GM21360 (cell line): ENCODE data around the gene HMCES.
"Not testable (repeated sequence)": the region's sequence is repeated elsewhere in the genome, so short reads cannot be mapped to it uniquely, and the experiment has no call there.

Experiments
- ATAC-seq: cut with Tn5 transposase; IDR thresholded peaks from one replicate; pipeline ENCODE4 v1.9.1; 2021; ENCODE audit warnings: mild to moderate bottlenecking, moderate library complexity; ENCODE audit not compliant: unreplicated experiment

HMCES gene

GRCh38 chr3:129320261-129320660 lies 41.6 kb downstream of the HMCES start:
- no peak for ATAC-seq

GRCh38 chr3:129320825-129321487 lies 42.3 kb downstream of the HMCES start:
- ATAC-seq: no peak

- no peak for ATAC-seq
These were observed 43.2 kb downstream of the HMCES start for GRCh38 chr3:129321887-129322286.

DNA sequence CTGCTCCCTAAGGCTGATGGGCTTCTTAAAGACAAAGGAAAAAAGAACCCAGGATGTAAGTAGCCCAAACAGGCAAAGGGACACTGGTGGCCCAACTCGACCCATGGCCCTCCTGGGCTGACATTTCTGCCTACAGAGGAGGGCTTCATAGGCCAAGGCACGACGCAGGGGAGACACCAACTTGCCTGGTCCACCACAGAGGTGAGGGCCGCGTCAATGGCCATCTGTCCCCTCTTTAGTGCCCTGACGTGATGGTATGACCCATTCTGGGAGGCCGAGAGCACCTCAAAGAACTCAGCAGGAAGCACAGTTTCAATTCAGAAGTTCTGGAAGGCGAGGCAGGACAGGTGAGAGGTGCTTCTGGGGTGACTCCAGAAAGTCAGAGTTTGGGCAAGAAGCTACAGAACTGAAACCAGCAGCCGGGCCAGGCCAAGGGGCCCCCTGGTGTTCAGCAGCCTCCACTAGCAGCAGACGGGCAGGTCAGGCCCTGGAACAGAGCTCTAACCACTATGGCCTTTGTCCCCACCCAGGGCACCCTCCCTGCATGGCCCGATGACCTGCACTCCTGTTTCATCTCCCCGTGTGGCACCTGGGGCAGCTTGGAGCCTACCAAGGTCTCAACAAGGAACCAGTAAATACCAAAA lies 45.1 kb downstream of the HMCES start:
- no peak for ATAC-seq

DNA sequence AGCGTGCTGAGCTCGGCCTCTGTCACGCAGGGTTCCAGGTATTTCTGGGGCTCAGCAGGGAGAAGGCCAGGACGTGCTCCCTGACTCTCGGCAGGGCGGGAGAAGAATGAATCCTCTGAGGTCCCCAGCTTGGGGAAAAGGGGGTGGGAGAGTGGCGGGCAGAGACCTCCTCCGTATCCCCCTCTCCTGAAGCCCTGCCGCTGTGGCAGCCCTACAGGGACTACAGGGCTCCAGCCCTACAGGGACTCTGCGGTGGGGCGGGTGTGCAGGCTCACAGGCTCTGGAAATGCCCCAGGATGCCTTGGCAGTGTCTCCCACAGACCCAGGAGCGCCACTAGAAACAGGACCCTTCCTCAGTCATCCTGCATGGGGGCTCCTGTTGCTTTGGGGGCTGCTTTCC lies 46.2 kb downstream of the HMCES start:
- no peak for ATAC-seq

- no peak for ATAC-seq
These were observed 46.7 kb downstream of the HMCES start for GRCh38 chr3:129325383-129325782.

- no peak for ATAC-seq
These were observed 47.5 kb downstream of the HMCES start for GRCh38 chr3:129326138-129326537.

DNA sequence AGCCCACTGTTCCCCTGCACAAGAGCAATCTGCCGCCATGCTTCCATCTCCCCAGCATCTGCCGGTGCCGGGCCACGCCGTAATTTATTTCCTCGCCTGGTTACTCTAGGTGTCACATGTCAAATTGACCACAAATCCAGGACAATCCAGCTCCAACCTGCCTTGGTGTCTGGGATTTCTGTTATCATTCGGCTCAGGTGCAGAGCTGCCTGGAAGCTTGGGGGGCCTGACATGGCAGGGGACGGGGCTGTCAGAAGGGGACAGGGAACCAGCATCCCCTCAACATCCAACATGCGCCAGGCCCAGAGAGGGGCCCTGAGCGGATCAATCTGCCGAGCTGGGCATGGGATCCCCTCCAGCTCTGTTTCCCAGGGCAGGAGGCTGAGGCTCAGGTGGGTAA lies 47.9 kb downstream of the HMCES start:
- ATAC-seq: no peak

- no peak for ATAC-seq
These were observed 48.8 kb downstream of the HMCES start for GRCh38 chr3:129327510-129327909.

GRCh38 chr3:129329858-129330257 lies 51.2 kb downstream of the HMCES start:
- no peak for ATAC-seq

DNA sequence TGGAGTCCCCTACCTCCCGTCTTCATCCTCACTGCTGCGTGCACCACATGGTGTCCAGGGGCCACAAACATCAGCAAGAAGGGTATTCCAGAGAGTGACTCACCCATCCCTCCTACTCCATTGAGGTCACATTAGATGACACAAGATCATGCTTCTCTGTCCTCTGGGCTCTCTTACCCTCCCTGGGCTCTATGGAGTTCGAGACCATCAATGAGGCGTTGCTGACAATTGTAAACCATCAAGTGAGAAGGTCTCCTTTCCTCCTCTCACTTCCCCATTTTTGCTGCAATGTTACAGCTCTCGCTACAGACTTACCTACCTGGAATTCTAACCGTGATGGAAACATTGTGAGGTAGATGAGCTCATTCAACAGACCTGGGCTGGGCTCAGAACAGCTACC lies 51.7 kb downstream of the HMCES start:
- ATAC-seq: no peak

GRCh38 chr3:129333891-129334290 lies 55.2 kb downstream of the HMCES start:
- ATAC-seq: no peak

GRCh38 chr3:129336093-129336706 lies 57.5 kb downstream of the HMCES start:
- ATAC-seq: no peak

DNA sequence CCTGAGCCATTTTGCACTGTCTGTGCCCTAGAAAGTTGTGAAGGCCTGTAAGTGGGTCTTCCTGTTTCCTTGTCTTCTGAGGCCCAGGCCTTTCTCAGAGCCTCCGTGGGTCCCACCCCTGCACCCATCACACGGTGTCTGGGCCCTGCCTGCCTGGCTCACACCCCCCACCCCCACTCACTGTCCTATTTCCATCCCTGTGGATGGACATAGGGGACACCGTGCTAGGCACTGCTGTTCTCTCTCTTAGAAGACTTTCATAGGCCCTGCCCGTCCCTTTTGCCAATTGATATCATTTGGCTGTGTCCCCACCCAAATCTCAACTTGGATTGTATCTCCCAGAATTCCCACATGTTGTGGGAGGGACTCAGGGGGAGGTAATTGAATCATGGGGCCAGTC lies 59.0 kb downstream of the HMCES start:
- ATAC-seq: not testable (repeated sequence)

DNA sequence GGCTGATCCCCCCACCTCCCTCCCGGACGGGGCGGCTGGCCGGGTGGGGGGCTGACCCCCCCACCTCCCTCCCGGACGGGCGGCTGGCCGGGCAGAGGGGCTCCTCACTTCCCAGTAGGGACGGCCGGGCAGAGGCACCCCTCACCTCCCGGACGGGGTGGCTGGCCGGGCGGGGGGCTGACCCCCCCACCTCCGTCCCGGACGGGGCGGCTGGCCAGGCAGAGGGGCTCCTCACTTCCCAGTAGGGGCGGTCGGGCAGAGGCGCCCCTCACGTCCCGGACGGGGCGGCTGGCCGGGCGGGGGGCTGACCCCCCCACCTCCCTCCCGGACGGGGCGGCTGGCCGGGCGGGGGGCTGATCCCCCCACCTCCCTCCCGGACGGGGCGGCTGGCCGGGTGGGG lies 60.5 kb downstream of the HMCES start:
- ATAC-seq: not testable (repeated sequence)

- ATAC-seq: not testable (repeated sequence)
These were observed 61.2 kb downstream of the HMCES start for GRCh38 chr3:129339833-129340232.

DNA sequence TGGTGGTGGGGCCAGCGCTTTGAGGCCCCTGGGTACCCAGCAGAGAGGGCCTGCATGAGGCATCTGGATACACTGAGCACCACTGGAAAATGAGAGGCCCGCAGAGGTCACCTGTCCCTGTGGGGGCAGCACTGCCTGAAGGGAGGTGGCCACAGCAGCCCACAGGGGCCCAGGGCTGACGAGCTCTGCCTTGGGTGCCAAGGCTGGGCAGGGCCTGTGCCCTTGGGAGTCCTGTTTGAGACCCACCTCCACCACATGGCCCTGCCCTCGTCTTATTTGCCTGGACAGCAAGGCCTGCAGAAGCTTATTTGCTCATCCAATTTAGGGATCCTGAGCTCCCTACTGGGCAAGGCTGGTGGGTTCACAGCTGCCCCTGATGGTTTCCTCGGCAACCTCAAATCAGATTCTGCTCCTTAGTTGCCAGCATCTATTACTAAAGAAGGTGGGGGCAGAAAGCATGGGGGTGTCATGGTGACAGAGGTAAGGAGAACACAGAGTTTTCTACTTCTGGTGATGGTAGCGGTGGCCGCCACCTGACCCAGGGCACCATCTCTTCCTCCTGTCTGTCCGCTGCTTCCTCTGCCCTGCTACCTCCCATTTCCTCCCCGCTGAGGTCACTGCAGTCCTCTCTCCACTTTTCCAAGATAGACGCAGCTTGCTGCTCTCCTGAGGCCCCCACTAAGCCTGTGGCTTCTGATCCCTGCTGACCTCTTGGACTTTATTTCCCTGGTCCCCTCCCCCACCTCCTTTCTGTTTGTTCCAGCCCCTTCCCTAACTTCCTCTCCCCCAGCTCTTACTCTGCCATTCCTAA lies 62.9 kb downstream of the HMCES start:
- no peak for ATAC-seq

GRCh38 chr3:129343643-129344360 lies 65.1 kb downstream of the HMCES start:
- ATAC-seq: no peak

GRCh38 chr3:129344540-129345220 lies 66.0 kb downstream of the HMCES start:
- no peak for ATAC-seq

GRCh38 chr3:129345281-129345680 lies 66.6 kb downstream of the HMCES start:
- ATAC-seq: no peak
